HG03280 (cell line): ENCODE results near the gene SACS.
"Not testable (repeated sequence)": the region's sequence is repeated elsewhere in the genome, so short reads cannot be mapped to it uniquely, and the experiment has no call there.

ENCODE experiments used
- ATAC-seq: cut with Tn5 transposase; IDR thresholded peaks from one replicate; pipeline ENCODE4 v1.9.1; 2021; ENCODE audit warnings: mild to moderate bottlenecking, moderate library complexity; ENCODE audit not compliant: unreplicated experiment

The SACS gene

GRCh38 chr13:23314837-23315236, 118.7 kb downstream of the SACS start:
- not testable (repeated sequence) for ATAC-seq

- ATAC-seq, result no peak
Measured at GRCh38 chr13:23292586-23292985, 140.9 kb downstream of the SACS start.

- no peak for ATAC-seq
Measured at GRCh38 chr13:23289917-23290357, 143.6 kb downstream of the SACS start.

- no peak for ATAC-seq
Measured at GRCh38 chr13:23288995-23289394, 144.5 kb downstream of the SACS start.

DNA sequence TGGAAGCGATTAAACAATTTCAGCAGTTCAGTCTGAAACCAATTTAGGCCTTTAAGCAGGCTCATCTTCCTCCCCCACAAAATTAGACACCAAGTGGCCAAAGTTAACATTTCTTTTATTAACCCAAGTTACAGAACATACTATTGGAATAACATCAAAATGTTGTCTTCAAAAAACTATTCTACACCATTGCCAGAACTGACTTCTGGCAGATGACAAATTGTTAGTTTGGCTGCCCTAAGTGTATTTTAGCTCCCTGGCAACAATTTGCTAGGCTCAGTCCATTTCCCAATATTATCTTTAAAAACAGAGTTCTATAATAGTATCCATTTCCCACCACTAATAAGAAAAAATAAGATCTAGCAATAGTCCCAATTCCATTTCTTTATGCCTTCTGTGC, 144.9 kb downstream of the SACS start:
- no peak for ATAC-seq

DNA sequence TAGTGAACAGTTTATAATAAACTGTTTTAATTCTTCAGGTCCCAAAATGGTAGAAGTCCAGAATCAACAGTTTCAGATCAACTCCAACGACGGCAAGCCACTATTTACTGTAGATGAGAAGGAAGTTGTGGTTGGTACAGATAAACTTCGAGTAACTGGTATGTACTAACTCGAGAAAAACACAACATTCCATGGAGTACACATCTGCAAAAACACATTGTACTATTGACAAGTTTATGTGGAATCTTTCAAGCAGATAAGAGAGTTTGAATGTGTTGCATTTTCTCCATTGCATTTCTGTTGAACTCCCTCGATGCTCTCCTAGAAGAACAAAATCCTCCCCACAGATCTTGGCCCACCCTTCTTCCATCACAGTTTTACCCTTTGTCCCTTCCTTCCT, 154.2 kb downstream of the SACS start:
- ATAC-seq, result no peak
